DOHH2 (cell line): ENCODE measurements around the gene ANO4.
"Not testable (repeated sequence)": the region's sequence is repeated elsewhere in the genome, so short reads cannot be mapped to it uniquely, and the experiment has no call there.

ENCODE experiments used
- H3F3A ChIP-seq: fragments of 200-600 bp; sonication (generic), shearing (Covaris generic); 2 replicates; pipeline ENCODE4 v1.6.0; 2016; ENCODE audit warnings: antibody characterized with exemption, mild to moderate bottlenecking; ENCODE audit not compliant: control insufficient read depth, insufficient read depth
- H3K27ac ChIP-seq: fragments of 200-600 bp; sonication (generic); 2 replicates; pipeline ENCODE4 v1.5.1; 2014; ENCODE audit warnings: low read depth, mild to moderate bottlenecking, low read length, moderate library complexity
- H3K27me3 ChIP-seq: fragments of 200-600 bp; sonication (generic); 2 replicates; pipeline ENCODE4 v1.6.1; 2014; ENCODE audit warnings: mild to moderate bottlenecking, low read length, mixed read lengths; ENCODE audit not compliant: control insufficient read depth
- H3K36me3 ChIP-seq: fragments of 200-600 bp; sonication (generic); 2 replicates; pipeline ENCODE4 v1.6.1; 2014; ENCODE audit warnings: mild to moderate bottlenecking, low read length, moderate library complexity, mixed read lengths; ENCODE audit not compliant: control insufficient read depth
- H3K4me1 ChIP-seq: fragments of 200-600 bp; sonication (generic); 2 replicates; pipeline ENCODE4 v1.6.1; 2014; ENCODE audit warnings: mild to moderate bottlenecking, low read length, mixed read lengths; ENCODE audit not compliant: control insufficient read depth
- H3K4me2 ChIP-seq: fragments of 200-600 bp; sonication (generic); 2 replicates; pipeline ENCODE4 v1.6.0; 2014; ENCODE audit warnings: mild to moderate bottlenecking, low read length, moderate library complexity
- H3K4me3 ChIP-seq: fragments of 200-600 bp; sonication (generic); 2 replicates; pipeline ENCODE4 v1.5.1; 2014; ENCODE audit warnings: mild to moderate bottlenecking, low read length, mixed read lengths
- H3K79me2 ChIP-seq: fragments of 200-600 bp; sonication (generic); 2 replicates; pipeline ENCODE4 v1.6.1; 2014; ENCODE audit warnings: mild to moderate bottlenecking, low read length, mixed read lengths; ENCODE audit not compliant: control insufficient read depth
- H3K9me2 ChIP-seq: fragments of 200-600 bp; sonication (generic); replicated peaks from 2 replicates; pipeline ENCODE4 v1.6.1; 2014; ENCODE audit warnings: mild to moderate bottlenecking, low read length, mixed read lengths; ENCODE audit not compliant: control insufficient read depth
- H3K9me3 ChIP-seq: fragments of 200-600 bp; sonication (generic); 2 replicates; pipeline ENCODE4 v1.6.1; 2014; ENCODE audit warnings: antibody characterized with exemption, low read length, mixed read lengths; ENCODE audit not compliant: control insufficient read depth, insufficient read depth
- H4K20me1 ChIP-seq: fragments of 200-600 bp; sonication (generic); 2 replicates; pipeline ENCODE4 v1.6.0; 2014; ENCODE audit warnings: low read depth, mild to moderate bottlenecking, antibody characterized with exemption, low read length, moderate library complexity; ENCODE audit not compliant: control insufficient read depth, insufficient read depth
- CTCF ChIP-seq: fragments of 200-600 bp; sonication (generic); IDR thresholded peaks from one replicate; pipeline ENCODE4 v1.5.1; 2014; ENCODE audit warnings: antibody characterized with exemption, mild to moderate bottlenecking, low read depth, low read length; ENCODE audit not compliant: poor library complexity, severe bottlenecking
- EZH2phosphoT487 ChIP-seq: fragments of 200-600 bp; sonication (generic); IDR thresholded peaks from 2 replicates; pipeline ENCODE4 v1.6.1; 2017; ENCODE audit warnings: borderline replicate concordance, mild to moderate bottlenecking, antibody characterized with exemption, low read length, moderate library complexity, mixed read lengths

The ANO4 gene

GRCh38 chr12:101127521-101128219, 333.1 kb downstream of the ANO4 start:
- Histone ChIP-seq H3K9me2 (no peaks in the 10 kb centered on the region), H3K4me3 (no peak overlapping the region), H3K9me3 (no peaks in the 10 kb centered on the region), H3F3A (no peaks in the 10 kb centered on the region), H3K4me2 (no peak overlapping the region), H3K79me2 (no peaks in the 10 kb centered on the region), H4K20me1 (no peaks in the 10 kb centered on the region), H3K27me3 (no peaks in the 10 kb centered on the region), H3K27ac (no peak overlapping the region), H3K4me1 (no peaks in the 10 kb centered on the region), H3K36me3 (no peaks in the 10 kb centered on the region)
- TF ChIP-seq EZH2phosphoT487: no peak
- TF ChIP-seq CTCF: no peak

GRCh38 chr12:101145777-101146431, 351.3 kb downstream of the ANO4 start:
- H3K27me3 ChIP-seq, H3K4me2 ChIP-seq, H3K9me2 ChIP-seq, H3K4me3 ChIP-seq, H3F3A ChIP-seq, H4K20me1 ChIP-seq, H3K27ac ChIP-seq, H3K79me2 ChIP-seq, H3K4me1 ChIP-seq, H3K36me3 ChIP-seq, H3K9me3 ChIP-seq: not testable (repeated sequence)

- Histone ChIP-seq H3K79me2 (no peaks in the 10 kb centered on the region), H3K4me3 (no peak overlapping the region), H3K27me3 (no peaks in the 10 kb centered on the region; the same call in 1 of the 2 replicates), H3K4me2 (no peak overlapping the region), H4K20me1 (no peaks in the 10 kb centered on the region), H3K36me3 (no peaks in the 10 kb centered on the region), H3K27ac (no peak overlapping the region), H3K9me3 (no peaks in the 10 kb centered on the region), H3F3A (no peaks in the 10 kb centered on the region), H3K4me1 (no peaks in the 10 kb centered on the region), H3K9me2 (no peaks in the 10 kb centered on the region)
- no peak for TF ChIP-seq CTCF
- no peak for TF ChIP-seq EZH2phosphoT487
These were observed 370.7 kb downstream of the ANO4 start for GRCh38 chr12:101165319-101165718.

GRCh38 chr12:101166866-101167265, 372.3 kb downstream of the ANO4 start:
- no peak for TF ChIP-seq EZH2phosphoT487
- no peak for TF ChIP-seq CTCF
- H3K4me3 ChIP-seq: no peak overlapping the region
- H3K9me2 ChIP-seq: no peaks in the 10 kb centered on the region
- H3K36me3 ChIP-seq: no peaks in the 10 kb centered on the region
- H3K27me3 ChIP-seq: no peaks in the 10 kb centered on the region; the same call in 1 of the 2 replicates
- no peaks in the 10 kb centered on the region for H3K4me1 ChIP-seq
- H3K4me2 ChIP-seq: no peak overlapping the region
- no peak overlapping the region for H3K27ac ChIP-seq
- no peaks in the 10 kb centered on the region for H3K79me2 ChIP-seq
- H4K20me1 ChIP-seq: no peaks in the 10 kb centered on the region
- H3F3A ChIP-seq: no peaks in the 10 kb centered on the region
- H3K9me3 ChIP-seq: no peaks in the 10 kb centered on the region
